ENCODE measurements around the gene CAMK2A.

The CAMK2A gene

DNA sequence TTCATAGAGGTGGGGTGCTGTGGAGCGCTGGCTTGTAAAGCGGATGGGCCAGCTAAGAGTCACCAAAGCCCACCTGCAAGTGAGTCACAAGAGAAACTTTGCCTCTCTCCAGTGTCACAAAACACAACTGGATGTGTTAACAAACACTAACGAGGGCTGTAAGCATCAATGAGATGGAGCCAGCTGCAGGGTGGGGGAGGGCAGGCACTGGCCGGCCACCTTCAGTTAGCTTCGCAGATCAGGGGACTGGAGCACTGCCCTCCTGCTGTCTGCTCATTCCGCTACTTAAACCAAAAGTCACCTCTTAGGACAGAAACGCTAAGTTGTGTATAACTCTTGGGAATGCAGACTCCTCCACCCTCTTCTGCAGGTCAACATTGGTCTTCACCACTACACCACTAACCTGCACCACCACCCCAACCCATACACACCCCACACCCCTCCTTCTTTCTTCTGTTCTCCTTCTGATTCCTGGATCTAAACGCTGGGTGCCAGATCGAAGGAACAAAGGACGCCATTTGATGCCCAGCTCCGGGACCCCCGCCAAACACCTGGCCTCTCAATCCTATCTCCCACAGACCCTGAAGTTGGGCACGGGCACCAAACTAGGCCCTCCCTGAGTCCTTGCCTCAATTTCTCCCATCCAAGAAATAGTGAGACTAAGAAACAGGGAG is 11.1 kb upstream of the CAMK2A start:
- DNase-seq (ENCODE audit: low read depth in 2 of 2): no peak

DNA sequence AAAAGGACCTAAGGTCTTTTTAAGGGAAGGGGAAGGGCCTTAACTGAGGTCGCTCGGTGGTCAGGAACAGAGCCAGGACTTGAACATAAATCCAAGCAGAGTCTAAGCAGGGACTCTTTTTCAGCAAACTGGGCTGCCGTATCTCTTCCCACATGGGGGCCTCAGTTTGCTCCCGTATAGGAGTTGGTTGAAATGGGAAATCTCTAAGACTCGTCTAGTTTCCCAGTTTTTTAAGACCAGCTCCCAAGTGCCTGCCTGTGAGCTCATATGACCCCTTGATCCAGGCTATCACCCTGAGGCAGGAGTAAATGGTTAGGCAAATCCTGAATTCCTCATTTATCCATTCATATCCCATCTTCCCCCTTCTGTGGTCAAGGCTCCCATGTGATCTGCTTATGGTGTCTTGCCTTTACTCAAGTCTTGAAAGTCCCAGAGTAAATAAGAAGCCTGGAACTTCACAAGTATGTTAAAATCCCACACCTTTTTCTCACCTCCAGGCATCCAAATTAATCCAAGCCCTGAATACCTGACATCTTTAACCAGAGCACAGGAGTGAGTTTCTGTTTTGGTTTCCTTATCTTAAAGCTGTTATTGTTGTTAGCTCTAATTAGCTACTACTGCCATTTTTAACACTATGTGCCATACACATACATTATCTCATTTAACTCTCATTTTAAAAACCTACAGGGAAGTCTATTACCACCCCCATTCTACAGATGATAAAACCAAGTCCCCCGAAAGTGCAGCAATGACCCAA is 10.2 kb upstream of the CAMK2A start:
- no peak for DNase-seq (ENCODE audit: low read depth in 2 of 2)

DNA sequence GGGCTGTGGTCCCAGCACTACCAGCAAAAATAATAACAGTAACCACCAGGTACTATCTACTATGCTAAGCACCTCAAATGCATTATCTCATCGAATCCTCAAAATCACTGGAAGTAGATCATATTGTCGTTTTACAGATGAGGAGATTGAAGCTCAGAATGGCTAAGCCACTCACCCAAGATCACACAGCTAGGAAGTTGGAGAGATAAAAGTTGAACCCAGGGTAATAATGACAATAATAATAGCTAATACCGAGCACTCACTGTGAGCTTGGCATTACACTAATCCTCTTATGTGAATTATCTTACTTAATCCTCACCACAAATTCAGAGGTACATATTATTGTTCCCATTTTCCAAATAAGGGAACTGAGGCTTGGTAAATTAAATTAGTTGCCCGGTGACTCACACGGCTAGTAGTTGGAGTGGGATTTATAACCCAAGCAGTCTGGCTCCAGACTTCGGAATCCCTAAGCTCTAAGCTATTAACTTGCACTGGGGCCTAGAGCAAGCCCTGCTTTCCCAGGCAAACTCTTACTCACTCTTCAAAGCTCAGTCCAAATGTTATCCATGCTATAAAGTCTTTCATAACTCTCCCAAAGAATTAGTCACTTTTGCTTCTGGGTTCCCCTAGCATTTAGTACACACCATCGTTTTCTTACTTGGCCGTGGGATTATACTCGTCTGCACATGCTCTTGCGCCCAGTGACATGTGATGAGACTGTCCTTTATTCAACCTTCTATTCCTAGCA is 9.3 kb upstream of the CAMK2A start:
- no peak for DNase-seq (ENCODE audit: low read depth in 2 of 2)

DNA sequence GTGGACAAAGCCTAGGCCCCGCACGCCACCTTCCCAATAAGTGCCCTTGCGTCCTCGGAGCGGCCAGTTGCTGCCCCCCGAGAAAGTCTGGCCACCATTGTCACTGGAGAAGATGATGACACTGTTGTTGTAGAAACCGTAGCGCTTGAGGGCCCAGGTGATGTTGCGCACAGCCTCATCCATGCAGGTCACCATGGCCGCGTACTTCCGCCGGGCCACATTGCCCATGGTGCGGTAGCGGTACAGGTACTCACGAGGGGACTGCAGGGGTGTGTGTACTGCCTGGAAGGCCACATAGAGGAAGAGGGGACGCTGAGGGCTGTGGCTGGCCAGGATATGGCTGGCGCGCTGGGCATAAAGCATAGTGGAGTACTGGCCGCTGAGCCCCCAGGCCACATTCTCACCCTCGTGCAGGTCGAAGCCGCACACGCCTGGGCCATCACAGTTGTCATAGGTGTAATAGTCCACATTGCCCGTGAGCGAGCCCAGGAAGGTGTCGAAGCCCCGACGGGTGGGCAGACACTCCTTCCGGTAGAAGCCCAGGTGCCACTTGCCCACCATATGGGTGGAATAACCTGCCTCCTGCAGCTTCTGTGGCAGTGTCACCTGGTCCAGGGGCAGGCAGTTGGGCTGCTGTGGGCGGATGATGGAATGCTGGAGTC is 8.5 kb upstream of the CAMK2A start:
- no peak for DNase-seq (ENCODE audit: low read depth in 2 of 2)

DNA sequence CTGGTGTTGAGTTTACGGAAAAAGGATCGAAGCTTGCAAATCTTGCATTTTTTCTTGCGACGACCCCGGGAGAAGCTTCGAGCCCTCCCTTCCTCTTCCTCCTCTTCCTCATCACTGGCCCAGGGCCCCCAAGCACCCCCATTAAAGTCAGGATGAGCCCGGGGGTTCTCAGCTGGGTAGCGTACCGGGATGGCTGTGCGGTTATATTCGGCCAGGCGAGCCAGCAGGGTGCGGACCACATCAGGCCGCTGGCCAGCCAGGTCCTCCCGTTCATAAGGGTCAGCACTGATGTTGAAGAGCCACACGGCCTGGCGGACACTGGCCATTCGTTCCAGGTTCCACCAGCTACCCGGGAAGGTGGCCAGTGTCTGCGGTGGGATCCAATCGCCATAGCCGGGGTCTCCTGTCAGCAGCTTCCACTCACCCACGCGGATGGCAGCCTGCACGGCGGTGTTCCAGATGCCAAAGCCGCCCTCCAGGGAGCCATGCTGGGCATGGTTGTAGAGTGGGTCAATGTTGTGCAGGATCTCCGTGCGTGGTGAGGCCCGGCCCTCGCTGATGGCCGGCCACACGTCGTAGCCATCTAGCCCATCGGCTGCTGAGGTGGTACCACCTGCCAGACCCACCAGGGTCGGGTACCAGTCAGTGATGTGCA is 7.8 kb upstream of the CAMK2A start:
- no peak for DNase-seq (ENCODE audit: low read depth in 2 of 2)

DNA sequence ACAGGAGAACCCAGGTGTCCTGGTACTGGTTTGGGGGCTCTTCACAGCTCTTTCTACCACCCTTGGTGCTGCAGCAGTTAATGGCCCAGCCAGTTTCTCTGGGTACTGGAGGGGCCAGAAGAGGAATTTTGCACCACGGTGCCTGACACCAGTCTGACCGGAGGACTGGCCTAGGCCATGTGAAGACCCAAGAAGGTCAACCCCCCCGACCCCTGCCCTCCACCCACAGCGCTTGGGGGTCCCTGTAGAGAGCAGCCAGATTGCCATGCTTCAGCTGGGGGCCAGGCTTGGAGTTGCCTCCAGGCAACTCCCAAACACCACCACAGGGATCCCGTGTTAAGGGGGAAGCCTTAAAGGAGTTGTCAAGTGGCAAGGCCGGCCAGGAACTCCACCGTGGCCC is 6.9 kb upstream of the CAMK2A start:
- DNase-seq (ENCODE audit: low read depth in 2 of 2): no peak

DNA sequence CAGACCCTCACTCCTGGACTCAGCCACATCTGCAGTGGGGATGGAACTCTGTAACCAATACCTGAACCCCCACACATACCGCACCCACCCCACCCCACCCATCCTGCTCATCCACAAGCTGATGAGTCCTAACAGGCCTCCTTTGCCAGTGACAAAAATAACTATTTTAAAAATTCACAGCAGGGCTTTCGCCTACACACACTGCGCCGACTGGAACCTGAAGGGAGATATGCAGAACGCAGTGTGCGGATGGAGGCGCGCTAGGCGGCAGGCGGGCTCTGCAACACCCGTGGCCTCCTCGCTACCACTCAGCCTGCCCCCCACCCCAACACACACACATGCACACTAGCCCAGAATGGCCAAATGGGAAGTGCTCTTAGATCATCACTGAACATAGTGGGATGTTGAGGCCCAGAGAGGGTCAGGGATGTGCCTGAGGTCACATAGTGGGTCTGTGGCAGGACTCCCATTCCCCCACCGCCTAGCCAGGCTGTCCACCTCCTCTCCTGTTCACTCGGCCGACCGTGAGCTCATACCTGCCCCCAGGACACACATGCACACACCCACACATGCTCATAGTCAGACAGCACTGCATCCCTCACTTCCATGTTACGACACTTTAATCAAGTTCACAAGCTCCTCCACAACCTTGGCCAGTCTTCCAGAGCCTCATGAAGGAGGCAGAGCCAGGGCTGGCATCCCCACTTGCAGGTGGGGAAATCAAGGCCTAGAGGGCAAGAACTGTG is 6.3 kb upstream of the CAMK2A start:
- no peak for DNase-seq (ENCODE audit: low read depth in 2 of 2)

DNA sequence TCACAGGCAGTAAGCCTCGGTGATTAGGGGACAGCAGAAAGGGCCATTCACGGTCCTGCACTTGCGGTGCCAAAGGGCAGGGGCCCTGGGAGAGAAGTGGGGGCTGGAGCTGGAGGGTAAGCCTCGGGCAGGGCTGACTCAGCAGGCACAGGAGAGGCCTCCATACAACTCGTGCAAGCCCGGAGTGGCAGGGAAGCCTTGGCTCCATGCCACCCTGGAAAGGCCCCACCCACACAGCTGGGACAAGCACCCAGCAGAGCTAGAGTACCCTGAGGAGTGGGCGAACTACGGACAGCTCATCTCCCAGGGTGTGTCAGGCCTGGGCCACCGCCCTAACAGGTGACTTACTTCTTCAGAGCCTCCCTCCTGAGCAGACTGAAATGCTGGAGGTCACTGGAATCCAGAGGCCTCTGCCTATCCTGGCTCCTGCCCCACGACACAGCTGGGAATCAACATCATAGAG is 5.6 kb upstream of the CAMK2A start:
- DNase-seq (ENCODE audit: low read depth in 2 of 2): no peak

DNA sequence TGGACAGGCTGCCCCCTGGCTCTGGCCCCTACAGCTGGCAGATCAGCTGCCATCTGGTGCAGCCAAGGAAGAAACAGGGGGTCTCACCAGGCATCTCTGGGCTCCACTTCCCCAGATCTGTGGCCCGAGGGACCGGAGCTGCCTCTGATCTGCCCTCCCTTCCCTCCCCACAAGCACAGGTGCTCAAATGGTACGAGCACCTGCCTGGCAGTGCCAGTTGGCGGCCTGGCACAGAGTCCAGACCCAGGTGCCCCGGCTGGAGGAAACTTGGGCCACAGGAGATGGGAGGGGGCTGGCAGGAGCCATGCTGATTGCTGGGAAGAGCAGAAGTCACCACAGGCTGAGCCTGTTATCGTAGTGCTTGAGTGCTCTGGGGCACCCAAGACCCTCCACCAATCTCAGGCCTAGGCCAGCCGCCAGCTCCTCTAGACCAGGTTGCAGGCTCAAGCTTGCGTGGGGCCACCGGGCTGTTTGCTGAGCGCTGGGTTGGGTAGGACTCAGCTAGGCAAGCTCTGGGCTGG is 5.0 kb upstream of the CAMK2A start:
- no peak for DNase-seq (ENCODE audit: low read depth in 2 of 2)

DNA sequence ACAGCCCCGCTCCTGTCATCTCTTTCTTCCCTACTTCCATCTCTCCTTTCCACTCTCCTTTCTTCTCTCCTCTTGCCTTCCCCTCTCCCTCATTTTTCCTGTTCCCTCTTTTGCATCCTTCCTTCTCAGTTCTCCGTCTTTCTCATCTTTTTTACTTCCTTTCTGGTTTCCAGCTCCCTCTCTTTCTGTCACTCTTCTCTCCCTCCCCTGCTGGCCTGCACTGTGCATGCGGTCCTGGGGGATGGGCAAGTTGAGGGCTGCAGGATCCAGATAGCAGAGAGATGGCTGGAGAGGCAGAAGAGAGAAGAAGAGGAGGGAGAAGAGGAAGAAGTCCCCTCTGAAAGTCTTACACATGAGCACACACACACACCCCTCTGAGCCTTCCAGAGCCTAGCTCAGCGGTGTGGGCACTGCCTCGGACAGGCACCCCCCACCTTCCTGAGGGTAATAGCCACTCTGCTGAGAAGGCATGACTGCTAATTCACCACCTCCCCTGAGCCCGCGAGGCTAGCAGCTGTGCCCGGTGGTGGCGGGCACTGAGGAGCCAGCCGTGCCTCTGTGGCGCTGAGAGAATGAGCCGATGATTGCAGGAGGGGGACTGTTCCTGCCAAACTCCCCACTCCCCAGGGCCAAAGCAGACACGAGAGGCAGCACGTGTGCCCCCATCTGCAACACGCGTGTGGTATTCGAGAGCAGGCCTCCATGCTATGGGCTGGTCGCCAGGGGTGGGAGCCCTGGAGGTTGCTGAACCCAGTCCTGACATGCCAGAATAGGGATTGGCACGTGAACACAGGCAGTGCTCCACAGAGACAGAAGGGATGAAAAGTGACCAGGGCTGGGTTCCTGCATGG is 3.7 kb upstream of the CAMK2A start:
- no peak for DNase-seq (ENCODE audit: low read depth in 2 of 2)

DNA sequence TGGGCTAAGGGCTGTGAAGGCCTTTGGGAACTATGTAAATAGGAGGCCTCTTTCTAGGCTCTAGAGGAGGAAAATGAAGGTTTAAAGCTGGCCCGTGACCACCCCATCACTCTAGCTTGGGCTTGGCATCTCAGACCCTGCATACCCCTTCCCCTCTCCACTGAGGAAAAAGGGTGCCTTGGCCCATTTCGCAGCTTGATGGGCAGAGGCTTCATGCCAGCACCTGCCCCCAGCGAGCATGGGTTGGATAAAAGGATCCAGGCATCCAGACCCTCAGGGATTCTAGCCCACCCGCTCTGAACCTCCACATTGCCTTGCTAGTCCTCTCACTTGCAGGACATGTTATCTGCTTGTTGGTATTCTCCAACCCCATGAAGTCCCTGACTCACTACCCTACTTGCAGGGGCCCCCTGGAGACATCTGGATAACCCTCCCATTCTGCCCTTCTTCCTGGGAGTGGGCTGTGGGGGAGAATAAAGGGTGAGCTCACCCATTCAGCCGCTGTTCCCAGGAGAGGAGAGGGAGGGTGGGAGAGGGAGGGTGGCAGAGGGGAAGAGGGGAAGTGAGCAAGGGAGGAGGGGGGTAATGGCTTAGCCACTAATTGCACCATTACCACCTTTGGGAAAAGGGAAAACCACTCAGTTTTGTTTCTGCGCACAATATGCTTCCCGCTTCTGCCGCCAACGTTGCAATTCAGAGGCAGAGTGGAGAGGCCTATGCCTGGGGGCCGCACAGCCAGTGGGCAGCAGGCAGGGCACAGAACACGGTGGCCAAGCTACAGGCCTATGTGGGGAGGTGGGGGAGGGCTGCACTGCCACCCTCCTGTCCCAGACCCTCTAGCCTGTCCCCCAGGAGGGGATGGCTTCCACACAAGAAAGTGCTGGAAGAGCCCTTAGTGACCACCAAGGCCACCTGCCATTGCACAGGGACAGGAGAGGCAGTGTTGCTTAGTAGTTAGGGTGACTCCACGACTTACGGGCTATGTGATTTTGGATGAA is 2.1 kb upstream of the CAMK2A start:
- no peak for DNase-seq (ENCODE audit: low read depth in 2 of 2)

DNA sequence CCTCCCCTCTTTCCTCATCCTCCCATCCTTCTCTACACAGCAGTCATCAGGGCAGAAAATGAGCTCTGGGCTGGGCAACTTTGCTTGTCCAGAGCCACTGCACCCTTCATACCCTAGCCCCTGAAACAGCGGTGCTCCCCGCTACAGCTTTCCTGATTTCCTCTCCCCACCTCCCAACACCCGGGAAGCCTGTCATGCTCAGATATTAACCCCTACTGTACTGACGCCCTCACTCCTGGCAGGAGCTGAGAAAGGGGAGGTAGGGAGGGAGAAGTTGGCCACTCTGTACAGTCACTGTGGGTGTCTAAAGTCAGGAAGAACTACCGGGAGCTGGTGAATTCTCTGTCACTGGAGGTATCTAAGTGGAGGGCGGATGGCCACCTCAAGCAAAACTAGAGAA is 782 bp downstream of the CAMK2A start:
- DNase-seq (ENCODE audit: low read depth in 2 of 2): no peak

DNA sequence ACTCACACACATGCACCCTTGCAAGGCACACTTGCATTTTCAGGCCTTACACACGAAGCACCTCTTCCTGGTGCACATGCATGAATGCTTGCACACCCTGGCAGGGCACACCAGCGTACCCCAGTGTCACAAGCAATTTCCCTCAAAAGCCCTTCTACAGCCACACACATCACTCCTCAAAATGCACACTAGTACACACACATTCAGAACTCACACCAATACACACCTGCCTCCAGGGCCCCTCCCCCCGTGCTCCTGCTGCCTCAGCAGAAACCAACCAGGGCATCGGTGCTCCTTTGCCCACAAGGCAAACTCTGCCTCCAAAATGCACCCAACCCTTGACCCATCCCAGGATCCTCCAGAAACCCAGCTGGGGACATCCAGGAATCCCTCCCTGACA is 1.2 kb downstream of the CAMK2A start:
- no peak for DNase-seq (ENCODE audit: low read depth in 2 of 2)

DNA sequence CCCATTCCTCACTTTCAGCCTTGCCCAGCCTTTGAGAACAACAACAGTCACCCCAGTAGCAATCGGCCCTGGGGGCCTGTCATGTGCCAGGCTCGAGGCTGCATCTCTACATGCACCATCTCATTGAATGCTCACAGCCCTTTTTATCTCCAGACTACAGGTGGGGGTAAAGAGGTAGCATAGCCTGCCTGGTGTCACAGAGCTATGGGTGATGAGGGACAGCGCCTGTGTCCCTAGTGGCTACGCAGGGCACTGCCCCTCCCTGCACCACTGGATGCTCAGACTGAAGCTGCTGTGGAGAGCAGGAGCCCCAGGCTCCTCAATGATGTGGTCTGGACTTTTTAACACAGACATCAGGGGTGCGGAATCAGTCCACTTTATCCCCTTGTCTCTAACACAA is 2.8 kb downstream of the CAMK2A start:
- DNase-seq (ENCODE audit: low read depth in 2 of 2): no peak

DNA sequence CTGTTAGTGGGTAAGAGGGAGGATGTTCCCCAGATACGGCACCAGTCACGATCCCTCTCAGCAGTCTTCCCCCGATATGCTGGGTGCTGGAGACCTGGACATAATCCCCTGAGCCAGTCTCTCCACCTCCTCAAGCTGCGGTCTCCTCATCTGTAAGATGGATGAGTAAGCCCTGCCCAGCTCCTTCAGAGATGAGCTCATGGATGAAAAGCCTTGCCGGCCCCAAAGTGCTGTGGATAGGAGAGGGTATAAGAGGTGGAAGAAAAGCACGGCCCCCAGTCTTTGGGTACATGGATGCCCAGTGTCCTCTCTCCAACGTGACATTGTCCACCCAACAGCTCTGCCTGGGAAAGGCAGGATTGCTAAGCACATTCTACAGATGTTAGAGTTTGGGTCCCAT is 4.5 kb downstream of the CAMK2A start:
- DNase-seq (ENCODE audit: low read depth in 2 of 2): no peak

DNA sequence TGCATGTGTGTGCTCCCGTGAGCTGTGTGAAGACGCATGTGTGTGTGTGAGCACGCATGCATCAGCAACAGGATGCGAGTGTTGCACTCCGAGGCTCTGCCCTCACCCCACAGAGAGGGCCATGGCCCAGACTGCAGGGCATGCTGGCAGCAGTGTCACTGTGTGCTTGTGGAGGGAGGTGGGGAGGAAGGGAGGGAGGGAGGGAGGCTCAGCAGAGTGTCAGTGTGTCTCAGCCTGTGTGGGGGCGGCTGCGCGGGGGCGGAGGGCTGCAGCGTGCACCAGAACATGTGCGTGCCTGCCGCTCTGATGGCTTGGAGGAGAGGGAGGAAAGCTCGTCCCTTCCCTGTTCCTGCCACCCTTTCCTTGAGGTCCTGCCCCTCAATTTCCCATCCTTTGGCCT is 5.3 kb downstream of the CAMK2A start:
- DNase-seq (ENCODE audit: low read depth in 2 of 2): no peak

DNA sequence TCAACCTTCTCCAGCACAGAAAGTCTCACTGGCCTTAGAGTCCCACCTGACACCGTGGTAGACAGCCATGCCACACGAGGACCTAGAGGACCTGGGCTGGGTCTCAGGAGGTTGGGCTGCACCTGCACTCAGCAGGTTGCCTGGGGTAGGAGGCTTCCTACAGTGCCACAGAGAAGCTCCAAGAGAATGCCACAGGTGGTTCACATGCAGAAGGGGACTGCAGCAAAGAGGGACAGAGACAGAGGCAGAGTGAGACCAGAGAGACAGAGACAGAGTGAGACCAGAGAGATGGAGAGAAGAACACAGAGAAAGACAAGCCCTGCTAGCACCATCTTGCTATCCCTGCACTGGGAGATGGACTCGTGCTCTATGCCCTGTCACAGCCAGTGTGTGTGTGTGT is 5.7 kb downstream of the CAMK2A start:
- no peak for DNase-seq (ENCODE audit: low read depth in 2 of 2)

DNA sequence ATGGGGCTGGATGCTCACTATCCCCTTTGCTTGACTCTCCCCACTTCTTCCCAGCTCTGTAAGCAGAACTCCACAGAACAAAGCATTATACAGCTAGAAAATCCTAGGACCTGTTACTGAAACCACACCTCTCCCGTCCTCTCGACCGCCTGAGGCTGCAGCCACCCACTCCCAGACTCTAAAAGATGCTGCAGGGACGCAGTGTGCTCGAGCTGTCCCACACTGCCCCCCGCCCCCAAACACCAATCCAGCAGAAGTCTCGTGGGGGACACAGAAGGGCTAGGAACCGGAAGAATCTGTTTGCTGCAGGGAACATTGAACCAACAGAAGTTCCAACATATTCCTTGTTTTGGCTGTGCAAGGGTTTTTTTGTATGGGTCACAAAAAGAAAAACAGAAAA is 7.6 kb downstream of the CAMK2A start:
- DNase-seq (ENCODE audit: low read depth in 2 of 2): no peak

Measured in stimulated activated CD8-positive, alpha-beta memory T cell treated with anti-CD3 and anti-CD28 coated beads, Interleukin-2, amount 100 ng/mL, for 1 hour (primary cell).